Neural cell (in vitro differentiated cells): Measurements from ENCODE around the gene C1orf210. TPM values are rescaled to one million over a fixed set of nuclear protein-coding genes. Genes with fewer than 3 reads are reported as not detected.

Source experiments
- H2AFZ ChIP-seq: fragments of 200-600, 300-800 bp; sonication (generic), shearing (Covaris generic); 2 replicates; pipeline ENCODE4 v1.6.0; 2014; ENCODE audit warnings: low read depth, mild to moderate bottlenecking, antibody characterized with exemption, low read length, moderate library complexity
- H3F3A ChIP-seq: fragments of 200-600 bp; shearing (Covaris generic); 2 replicates; pipeline ENCODE4 v1.6.1; 2016; ENCODE audit warnings: mild to moderate bottlenecking, moderate library complexity, mixed read lengths, antibody characterized with exemption, low read length; ENCODE audit not compliant: insufficient read depth, poor library complexity, severe bottlenecking
- H3K27ac ChIP-seq: fragments of 200-600, 300-800 bp; sonication (generic), shearing (Covaris generic); 2 replicates; pipeline ENCODE4 v1.5.1; 2014; ENCODE audit warnings: mild to moderate bottlenecking, low read length, moderate library complexity
- H3K27me3 ChIP-seq: fragments of 300-800, 200-600 bp; sonication (generic), shearing (Covaris generic); 2 replicates; pipeline ENCODE4 v1.6.0; 2014; ENCODE audit warnings: mild to moderate bottlenecking, low read depth, low read length, moderate library complexity; ENCODE audit not compliant: insufficient read depth
- H3K36me3 ChIP-seq: fragments of 300-800, 200-600 bp; sonication (generic), shearing (Covaris generic); 2 replicates; pipeline ENCODE4 v1.5.1; 2014; ENCODE audit warnings: mild to moderate bottlenecking, antibody characterized with exemption, low read length, moderate library complexity; ENCODE audit not compliant: insufficient read depth
- H3K4me2 ChIP-seq: fragments of 300-800, 200-600 bp; sonication (generic), shearing (Covaris generic); 2 replicates; pipeline ENCODE4 v1.6.0; 2014; ENCODE audit warnings: mild to moderate bottlenecking, low read length
- H3K4me3 ChIP-seq: fragments of 300-800, 200-600 bp; sonication (generic), shearing (Covaris generic); 2 replicates; pipeline ENCODE4 v1.5.1; 2014; ENCODE audit warnings: mild to moderate bottlenecking, low read length, moderate library complexity
- H3K79me2 ChIP-seq: fragments of 200-600 bp; shearing (Covaris generic); replicated peaks from 2 replicates; pipeline ENCODE4 v1.6.0; 2014; ENCODE audit warnings: mild to moderate bottlenecking, low read length, moderate library complexity; ENCODE audit not compliant: insufficient read depth
- H3K9ac ChIP-seq: fragments of 300-800, 200-600 bp; sonication (generic), shearing (Covaris generic); 2 replicates; pipeline ENCODE4 v1.6.1; 2016; ENCODE audit warnings: mild to moderate bottlenecking, low read length, mixed read lengths
- H3K9me2 ChIP-seq: fragments of 200-600 bp; shearing (Covaris generic); 2 replicates; pipeline ENCODE4 v1.6.1; 2016; ENCODE audit warnings: mild to moderate bottlenecking, low read length, mixed read lengths; ENCODE audit not compliant: insufficient read depth
- H3K9me3 ChIP-seq: fragments of 200-600, 300-800 bp; sonication (generic), shearing (Covaris generic); 2 replicates; pipeline ENCODE4 v1.6.1; 2016; ENCODE audit warnings: mild to moderate bottlenecking, mixed run types, low read length, moderate library complexity, mixed read lengths
- H4K20me1 ChIP-seq: fragments of 200-600 bp; shearing (Covaris generic); 2 replicates; pipeline ENCODE4 v1.6.1; 2016; ENCODE audit warnings: mild to moderate bottlenecking, mixed run types; ENCODE audit not compliant: insufficient read depth
- CTCF ChIP-seq: fragments of 450-650 bp; IDR thresholded peaks from 2 replicates; pipeline ENCODE4 v1.5.1; 2014; ENCODE audit warnings: antibody characterized with exemption, mild to moderate bottlenecking, moderate library complexity; ENCODE audit not compliant: poor library complexity, severe bottlenecking
- EP300 ChIP-seq: fragments of 450-650 bp; conservative IDR thresholded peaks from 2 replicates; pipeline ENCODE4 v1.6.1; 2014; ENCODE audit warnings: antibody characterized with exemption, mild to moderate bottlenecking, moderate library complexity; ENCODE audit not compliant: poor library complexity, severe bottlenecking
- EZH2 ChIP-seq: fragments of 200-600, 300-800 bp; shearing (Covaris generic), sonication (generic); IDR thresholded peaks from 2 replicates; pipeline ENCODE4 v1.6.1; 2014; ENCODE audit warnings: antibody characterized with exemption, low read length, borderline replicate concordance, mild to moderate bottlenecking; ENCODE audit not compliant: insufficient read depth, poor library complexity, severe bottlenecking
- MXI1 ChIP-seq: fragments of 450-650 bp; conservative IDR thresholded peaks from 2 replicates; pipeline ENCODE4 v1.6.1; 2014; ENCODE audit warnings: antibody characterized with exemption, mild to moderate bottlenecking; ENCODE audit not compliant: poor library complexity, severe bottlenecking
- POLR2AphosphoS5 ChIP-seq: IDR thresholded peaks from 2 replicates; pipeline ENCODE4 v1.6.1; 2012
- RAD21 ChIP-seq: fragments of 450-650 bp; conservative IDR thresholded peaks from 2 replicates; pipeline ENCODE4 v1.6.1; 2014; ENCODE audit warnings: antibody characterized with exemption, mild to moderate bottlenecking, moderate library complexity
- REST ChIP-seq: IDR thresholded peaks from 2 replicates; pipeline ENCODE4 v1.6.1; 2012; ENCODE audit warnings: borderline replicate concordance
- SMC3 ChIP-seq: fragments of 450-650 bp; conservative IDR thresholded peaks from 2 replicates; pipeline ENCODE4 v1.6.1; 2014; ENCODE audit warnings: antibody characterized with exemption, mild to moderate bottlenecking, moderate library complexity; ENCODE audit not compliant: poor library complexity
- TAF1 ChIP-seq: IDR thresholded peaks from 2 replicates; pipeline ENCODE4 v1.6.1; 2012; ENCODE audit warnings: low read depth
- polyA plus RNA-seq: library from polyadenylated mRNA; depleted of rRNA; stranded (reverse); fragments of >200 nt; gene quantifications from 2 replicates; pipeline ENCODE4 v1.2.3, GENCODE V29; 2014

Gene C1orf210
- polyA plus RNA-seq, 1 donor from 2014 or later = not detected

- Histone ChIP-seq H3K4me3 (no peak overlapping the region), H3K9me2 (no peaks in the 10 kb centered on the region), H2AFZ (no peak overlapping the region), H4K20me1 (no peaks in the 10 kb centered on the region), H3F3A (no peaks in the 10 kb centered on the region), H3K79me2 (no peaks in the 10 kb centered on the region), H3K4me2 (no peak overlapping the region), H3K27ac (no peak overlapping the region), H3K9me3 (no peaks in the 10 kb centered on the region), H3K36me3 (no peaks in the 10 kb centered on the region), H3K27me3 (no peaks in the 10 kb centered on the region), H3K9ac (no peak overlapping the region)
- no peak for TF ChIP-seq RAD21
- TF ChIP-seq POLR2AphosphoS5 = no peak
- TF ChIP-seq TAF1 = no peak
- no peak for TF ChIP-seq EZH2
- TF ChIP-seq MXI1 = no peak
- TF ChIP-seq REST = no peak
- no peak for TF ChIP-seq EP300
- no peak for TF ChIP-seq SMC3
- no peak for TF ChIP-seq CTCF
These were observed 9.4 kb upstream of the C1orf210 start for GRCh38 chr1:43294761-43295160.

- no peak for TF ChIP-seq EZH2
- no peak for TF ChIP-seq SMC3
- TF ChIP-seq CTCF = no peak
- TF ChIP-seq POLR2AphosphoS5 = no peak
- TF ChIP-seq REST = no peak
- TF ChIP-seq TAF1 = no peak
- no peak for TF ChIP-seq MXI1
- no peak for TF ChIP-seq RAD21
- TF ChIP-seq EP300 = no peak
- Histone ChIP-seq H3K4me3 (no peak overlapping the region), H3K9me3 (no peaks in the 10 kb centered on the region), H3F3A (no peaks in the 10 kb centered on the region), H4K20me1 (no peaks in the 10 kb centered on the region), H3K36me3 (no peaks in the 10 kb centered on the region), H3K27ac (no peak overlapping the region), H3K9ac (no peak overlapping the region), H3K79me2 (no peaks in the 10 kb centered on the region), H2AFZ (no peak overlapping the region), H3K27me3 (no peaks in the 10 kb centered on the region), H3K4me2 (no peak overlapping the region), H3K9me2 (no peaks in the 10 kb centered on the region)
These were observed 8.7 kb upstream of the C1orf210 start for GRCh38 chr1:43293896-43294760.
